IPS-11a (cell line): ENCODE data around the gene RPS29.

Source experiments
- H3K4me3 ChIP-seq: one replicate; pipeline ENCODE4 v1.5.1; 2013; ENCODE audit warnings: low read depth, low read length, control low read depth

Gene RPS29

GRCh38 chr14:49585803-49586672 lies at the start of gene RPS29:
Gene RPS29, minus strand, starts transcription at chr14:49586380. Its CDS starts 34 bp downstream, at chr14:49586346.
- peak within 1 kb of the TSS; percentile 99 for H3K4me3 ChIP-seq

- peak within 1 kb of the TSS; percentile 95 for H3K4me3 ChIP-seq
Measured at GRCh38 chr14:49634547-49635334, 48.6 kb upstream of the RPS29 start, which contains the start of gene DNAAF2. Gene DNAAF2, minus strand, starts transcription at chr14:49635244. Its CDS starts 95 bp downstream, at chr14:49635149.

GRCh38 chr14:49633640-49634546 lies 47.7 kb upstream of the RPS29 start:
- H3K4me3 ChIP-seq = peak overlapping the region; percentile 95

GRCh38 chr14:49623941-49624839 lies 38.0 kb upstream of the RPS29 start:
- H3K4me3 ChIP-seq = no peak overlapping the region

GRCh38 chr14:49623387-49623786 lies 37.2 kb upstream of the RPS29 start:
- H3K4me3 ChIP-seq = no peak overlapping the region

GRCh38 chr14:49622022-49622607 lies 35.9 kb upstream of the RPS29 start:
- peak overlapping the region; percentile 99 for H3K4me3 ChIP-seq

- peak overlapping the region; percentile 99 for H3K4me3 ChIP-seq
Measured at GRCh38 chr14:49621114-49621881, 35.1 kb upstream of the RPS29 start.

- peak within 1 kb of the TSS; percentile 99 for H3K4me3 ChIP-seq
Measured at GRCh38 chr14:49620182-49621113, 34.3 kb upstream of the RPS29 start, which contains the start of the genes MGAT2 and RPL36AL. Gene MGAT2, plus strand, starts transcription at chr14:49620799. Its CDS starts 470 bp downstream, at chr14:49621269. Gene RPL36AL, minus strand, starts transcription at chr14:49620626. Its CDS starts 1,522 bp downstream, at chr14:49619104.

GRCh38 chr14:49619730-49620129 lies 33.5 kb upstream of the RPS29 start:
- peak overlapping the region; percentile 99 for H3K4me3 ChIP-seq

- H3K4me3 ChIP-seq = peak overlapping the region; percentile 99
Measured at GRCh38 chr14:49619273-49619672, 33.1 kb upstream of the RPS29 start.

- no peak overlapping the region for H3K4me3 ChIP-seq
Measured at GRCh38 chr14:49617852-49618519, 31.8 kb upstream of the RPS29 start.

GRCh38 chr14:49615776-49616175 lies 29.6 kb upstream of the RPS29 start:
- no peak overlapping the region for H3K4me3 ChIP-seq

- H3K4me3 ChIP-seq = no peak overlapping the region
Measured at GRCh38 chr14:49614196-49614595, 28.0 kb upstream of the RPS29 start.

- H3K4me3 ChIP-seq = no peak overlapping the region
Measured at GRCh38 chr14:49612671-49613070, 26.5 kb upstream of the RPS29 start.

- H3K4me3 ChIP-seq = no peak overlapping the region
Measured at GRCh38 chr14:49612251-49612650, 26.1 kb upstream of the RPS29 start.

GRCh38 chr14:49607583-49607982 lies 21.4 kb upstream of the RPS29 start:
- H3K4me3 ChIP-seq = no peak overlapping the region
